ENCODE data around the gene SESN3. TPM values are rescaled to one million over a fixed set of nuclear protein-coding genes. Genes with fewer than 3 reads are reported as not detected.

Gene SESN3
- total RNA-seq, 1 experiment from 2014 or later, result 6.3 TPM

GRCh38 chr11:95153857-95154246 is 77.2 kb downstream of the SESN3 start:
- H3K27me3 Mint-ChIP-seq (ENCODE audit: insufficient read depth, unreplicated experiment), result no peaks in the 10 kb centered on the region
- H3K9me3 Mint-ChIP-seq (ENCODE audit: unreplicated experiment), result no peaks in the 10 kb centered on the region
- no peaks in the 10 kb centered on the region for H3K36me3 Mint-ChIP-seq (ENCODE audit: insufficient read depth, unreplicated experiment)
- no peak for DNase-seq (ENCODE audit: unreplicated experiment)
- TF ChIP-seq, protein P1, sequence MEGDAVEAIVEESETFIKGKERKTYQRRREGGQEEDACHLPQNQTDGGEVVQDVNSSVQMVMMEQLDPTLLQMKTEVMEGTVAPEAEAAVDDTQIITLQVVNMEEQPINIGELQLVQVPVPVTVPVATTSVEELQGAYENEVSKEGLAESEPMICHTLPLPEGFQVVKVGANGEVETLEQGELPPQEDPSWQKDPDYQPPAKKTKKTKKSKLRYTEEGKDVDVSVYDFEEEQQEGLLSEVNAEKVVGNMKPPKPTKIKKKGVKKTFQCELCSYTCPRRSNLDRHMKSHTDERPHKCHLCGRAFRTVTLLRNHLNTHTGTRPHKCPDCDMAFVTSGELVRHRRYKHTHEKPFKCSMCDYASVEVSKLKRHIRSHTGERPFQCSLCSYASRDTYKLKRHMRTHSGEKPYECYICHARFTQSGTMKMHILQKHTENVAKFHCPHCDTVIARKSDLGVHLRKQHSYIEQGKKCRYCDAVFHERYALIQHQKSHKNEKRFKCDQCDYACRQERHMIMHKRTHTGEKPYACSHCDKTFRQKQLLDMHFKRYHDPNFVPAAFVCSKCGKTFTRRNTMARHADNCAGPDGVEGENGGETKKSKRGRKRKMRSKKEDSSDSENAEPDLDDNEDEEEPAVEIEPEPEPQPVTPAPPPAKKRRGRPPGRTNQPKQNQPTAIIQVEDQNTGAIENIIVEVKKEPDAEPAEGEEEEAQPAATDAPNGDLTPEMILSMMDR (IDR thresholded peaks at IDR 0.05; ENCODE audit: unreplicated experiment), result no peak
- intact Hi-C loops (cut with micrococcal nuclease), result loop anchor here (1.0 to 10.0 kb wide), 4 partner anchors 371 to 681 kb away; partner anchors contain the start of gene AMOTL1
- peaks cover 30% of the 10 kb centered on the region for H3K4me1 Mint-ChIP-seq (ENCODE audit: insufficient read depth, unreplicated experiment)
- ChIA-PET CTCF (interaction anchor here (0.6 to 16.6 kb wide), 34 partner anchors 12 to 1264 kb away, joined by 3 to 367 read pairs (median 4); partner anchors contain the start of genes SESN3 and SRSF8), POLR2A (interaction anchor here (0.6 to 14.0 kb wide), 13 partner anchors 75 to 614 kb away, joined by 3 to 190 read pairs (median 3); partner anchors contain the start of genes SESN3 and SRSF8)
- no peak overlapping the region for H3K4me3 Mint-ChIP-seq (ENCODE audit: unreplicated experiment)
- no peak overlapping the region for H3K27ac Mint-ChIP-seq (ENCODE audit: low read depth, unreplicated experiment)
- no TSS peak for BruUV-seq (replicated peaks)

DNA sequence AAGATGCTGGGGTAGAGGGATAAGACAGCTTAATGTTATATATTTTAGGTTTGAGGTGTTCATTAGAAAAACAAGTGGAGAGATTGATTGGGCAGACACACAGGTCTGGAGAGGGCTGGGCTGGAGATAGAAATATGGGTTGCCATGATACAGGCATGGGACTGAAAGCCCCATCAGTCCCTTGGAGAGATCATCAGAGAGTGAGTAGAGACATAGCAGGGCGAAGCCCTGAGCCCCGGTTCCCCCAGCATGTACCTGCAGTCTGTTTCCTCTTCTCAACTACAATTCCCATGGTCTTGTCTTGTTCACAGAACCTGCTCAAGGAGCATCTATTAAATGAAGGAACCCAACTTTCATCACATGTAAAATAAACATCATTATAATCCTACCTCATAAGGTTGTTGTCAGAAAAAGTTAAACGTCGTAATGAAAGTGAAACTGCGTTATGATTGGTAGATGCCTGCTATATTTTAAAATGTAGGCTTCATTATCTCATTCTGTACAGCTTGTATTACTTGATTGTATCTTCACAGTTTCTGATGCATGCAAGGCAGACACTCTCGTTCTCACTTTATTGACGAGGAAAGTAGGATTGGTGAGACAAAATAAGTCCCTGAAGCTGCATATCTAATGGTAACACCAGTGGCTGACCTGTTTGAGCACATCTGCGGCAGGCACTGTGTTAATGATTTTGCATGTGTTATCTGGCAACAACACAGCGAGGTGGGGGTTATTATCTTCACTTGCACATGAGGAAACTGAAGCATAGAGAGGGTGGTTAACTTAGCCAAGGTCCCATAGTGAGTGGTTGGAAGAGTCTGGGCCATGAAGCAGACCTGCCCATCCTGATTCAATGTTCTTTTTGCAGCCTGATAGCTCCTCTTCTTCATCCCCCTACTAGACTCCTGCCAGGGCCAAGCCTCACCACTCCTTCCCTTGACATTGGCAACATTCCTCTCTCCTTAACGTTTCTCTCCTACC is 77.8 kb downstream of the SESN3 start:
- TF ChIP-seq, protein P1 (IDR thresholded peaks at IDR 0.05; ENCODE audit: unreplicated experiment), result no peak
- intact Hi-C loops (cut with micrococcal nuclease), result loop anchor here (10.0 kb wide), 3 partner anchors 372 to 682 kb away; partner anchors contain the start of gene AMOTL1
- no peak for DNase-seq (ENCODE audit: unreplicated experiment)
- Mint-ChIP-seq H3K27me3 (ENCODE audit: insufficient read depth, unreplicated experiment) (no peaks in the 10 kb centered on the region), H3K27ac (ENCODE audit: low read depth, unreplicated experiment) (no peak overlapping the region), H3K36me3 (ENCODE audit: insufficient read depth, unreplicated experiment) (no peaks in the 10 kb centered on the region), H3K4me1 (ENCODE audit: insufficient read depth, unreplicated experiment) (peaks cover 31% of the 10 kb centered on the region), H3K4me3 (ENCODE audit: unreplicated experiment) (no peak overlapping the region), H3K9me3 (ENCODE audit: unreplicated experiment) (no peaks in the 10 kb centered on the region)
- no TSS peak for BruUV-seq (replicated peaks)
- CTCF ChIA-PET, result interaction anchor here (0.6 to 16.6 kb wide), 42 partner anchors 9 to 1265 kb away, joined by 3 to 367 read pairs (median 4); partner anchors contain the start of genes SESN3 and SRSF8
- POLR2A ChIA-PET, result interaction anchor here (0.6 to 14.0 kb wide), 12 partner anchors 19 to 614 kb away, joined by 3 to 190 read pairs (median 4); partner anchors contain the start of genes ENDOD1, SESN3 and SRSF8

DNA sequence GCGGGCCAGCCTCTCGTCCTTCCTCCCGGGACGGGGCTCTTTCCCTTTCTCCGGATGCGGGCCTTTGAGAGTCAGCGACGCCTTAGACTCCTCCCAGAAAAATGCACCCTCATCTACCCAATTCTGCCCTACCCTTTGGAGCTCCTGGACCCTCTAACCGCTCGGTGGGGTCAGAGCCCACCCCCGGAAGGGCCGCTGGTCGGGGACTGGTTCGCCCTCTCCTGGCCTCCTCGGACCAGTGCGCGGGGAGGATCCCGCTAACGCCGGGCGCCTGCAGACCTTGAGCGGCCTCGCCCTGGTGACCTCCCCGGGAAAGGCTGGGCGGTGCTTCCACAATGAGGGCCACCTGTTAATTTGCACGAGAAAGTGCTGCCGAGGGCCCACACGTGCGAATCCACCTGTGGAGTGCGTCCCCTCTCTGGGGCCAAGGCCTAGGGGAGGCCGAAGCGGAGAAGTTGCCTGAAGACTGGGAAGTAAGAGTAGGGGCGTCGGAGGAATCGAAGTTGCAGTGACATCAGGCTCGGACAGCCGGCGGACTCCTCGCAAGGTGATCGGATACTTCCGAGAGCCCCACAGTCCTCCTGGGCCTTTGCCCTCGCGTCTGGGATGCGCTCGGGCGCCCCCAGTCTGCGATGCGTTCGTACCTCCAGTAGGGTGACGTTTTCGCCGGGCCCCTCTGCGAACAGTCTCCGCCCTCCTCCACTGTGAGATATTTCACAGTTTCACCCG is 79.9 kb downstream of the SESN3 start:
- H3K36me3 Mint-ChIP-seq (ENCODE audit: insufficient read depth, unreplicated experiment), result no peaks in the 10 kb centered on the region
- no peaks in the 10 kb centered on the region for H3K9me3 Mint-ChIP-seq (ENCODE audit: unreplicated experiment)
- peak; percentile 95 for DNase-seq (ENCODE audit: unreplicated experiment)
- TSS peak; percentile 45 for BruUV-seq (replicated peaks)
- intact Hi-C loops (cut with micrococcal nuclease), result loop anchor here (1.0 to 10.0 kb wide), 8 partner anchors 42 to 684 kb away; partner anchors contain the start of genes AMOTL1, CWC15 and KDM4D
- TF ChIP-seq, protein P1 (IDR thresholded peaks at IDR 0.05; ENCODE audit: unreplicated experiment), result peak; percentile 63
- peak overlapping the region; percentile 81 for H3K4me3 Mint-ChIP-seq (ENCODE audit: unreplicated experiment)
- ChIA-PET CTCF (interaction anchor here (0.6 to 16.6 kb wide), 58 partner anchors 9 to 640 kb away, joined by 3 to 367 read pairs (median 4); partner anchors contain the start of genes SESN3 and SRSF8), POLR2A (interaction anchor here (0.7 to 14.0 kb wide), 19 partner anchors 10 to 640 kb away, joined by 3 to 190 read pairs (median 8); partner anchors contain the start of genes CEP57, CWC15, ENDOD1 and FAM76B)
- H3K4me1 Mint-ChIP-seq (ENCODE audit: insufficient read depth, unreplicated experiment), result peaks cover 44% of the 10 kb centered on the region
- H3K27ac Mint-ChIP-seq (ENCODE audit: low read depth, unreplicated experiment), result peak overlapping the region; percentile 82
- no peaks in the 10 kb centered on the region for H3K27me3 Mint-ChIP-seq (ENCODE audit: insufficient read depth, unreplicated experiment)
